ENCODE measurements around the gene RFC5. TPM values are rescaled to one million over a fixed set of nuclear protein-coding genes. Genes with fewer than 3 reads are reported as not detected.
"Not testable (repeated sequence)": the region's sequence is repeated elsewhere in the genome, so short reads cannot be mapped to it uniquely, and the experiment has no call there.

Gene RFC5
- total RNA-seq, 2 donors from 2014 or later: 18.9 to 26.3 TPM

DNA sequence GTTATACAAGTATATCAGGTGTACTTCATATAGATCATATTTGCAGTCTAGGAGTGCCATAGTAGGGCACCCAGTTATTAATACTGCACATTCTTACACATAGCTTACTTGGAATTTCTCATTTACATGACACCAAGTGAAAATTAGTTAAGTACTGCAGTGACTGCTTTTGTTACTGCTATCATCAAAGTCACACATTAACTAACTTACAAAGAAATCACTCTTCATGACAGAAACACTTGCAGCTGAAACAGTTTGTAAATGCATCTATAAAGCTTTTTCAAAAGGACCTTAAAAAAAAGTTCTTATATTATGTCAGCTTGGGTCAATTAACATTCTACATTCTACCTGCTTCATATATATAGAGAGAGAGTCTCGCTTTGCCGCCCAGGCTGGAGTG lies 17.8 kb upstream of the RFC5 start:
- Histone ChIP-seq H3K4me3 (no peak overlapping the region), H3K4me1 (replicated peaks) (no peaks in the 10 kb centered on the region), H3K27me3 (replicated peaks; ENCODE audit: insufficient read depth) (no peaks in the 10 kb centered on the region), H3K27ac (no peak overlapping the region), H3K9me3 (no peaks in the 10 kb centered on the region), H3K36me3 (no peaks in the 10 kb centered on the region)
- DNase-seq (ENCODE audit: low spot score): no peak
- WGBS: 86% methylated on average over 2 of the region's 2 CpGs
- intact Hi-C loops (cut with DNase I): no loop called here
- TF ChIP-seq, protein P1, sequence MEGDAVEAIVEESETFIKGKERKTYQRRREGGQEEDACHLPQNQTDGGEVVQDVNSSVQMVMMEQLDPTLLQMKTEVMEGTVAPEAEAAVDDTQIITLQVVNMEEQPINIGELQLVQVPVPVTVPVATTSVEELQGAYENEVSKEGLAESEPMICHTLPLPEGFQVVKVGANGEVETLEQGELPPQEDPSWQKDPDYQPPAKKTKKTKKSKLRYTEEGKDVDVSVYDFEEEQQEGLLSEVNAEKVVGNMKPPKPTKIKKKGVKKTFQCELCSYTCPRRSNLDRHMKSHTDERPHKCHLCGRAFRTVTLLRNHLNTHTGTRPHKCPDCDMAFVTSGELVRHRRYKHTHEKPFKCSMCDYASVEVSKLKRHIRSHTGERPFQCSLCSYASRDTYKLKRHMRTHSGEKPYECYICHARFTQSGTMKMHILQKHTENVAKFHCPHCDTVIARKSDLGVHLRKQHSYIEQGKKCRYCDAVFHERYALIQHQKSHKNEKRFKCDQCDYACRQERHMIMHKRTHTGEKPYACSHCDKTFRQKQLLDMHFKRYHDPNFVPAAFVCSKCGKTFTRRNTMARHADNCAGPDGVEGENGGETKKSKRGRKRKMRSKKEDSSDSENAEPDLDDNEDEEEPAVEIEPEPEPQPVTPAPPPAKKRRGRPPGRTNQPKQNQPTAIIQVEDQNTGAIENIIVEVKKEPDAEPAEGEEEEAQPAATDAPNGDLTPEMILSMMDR (IDR thresholded peaks at IDR 0.05): no peak
- TF ChIP-seq POLR2A (IDR thresholded peaks at IDR 0.05) (no peak), POLR2AphosphoS5 (IDR thresholded peaks at IDR 0.05) (no peak)

- DNase-seq (ENCODE audit: low spot score); H3K4me1 ChIP-seq (replicated peaks); intact Hi-C loops (cut with DNase I); H3K36me3 ChIP-seq; H3K9me3 ChIP-seq; H3K4me3 ChIP-seq; H3K27me3 ChIP-seq (replicated peaks; ENCODE audit: insufficient read depth); H3K27ac ChIP-seq: not testable (repeated sequence)
- WGBS: 76% methylated on average over 2 of the region's 2 CpGs
Measured at GRCh38 chr12:117999806-118000205, 16.7 kb upstream of the RFC5 start.

- no peaks in the 10 kb centered on the region for H3K27me3 ChIP-seq (replicated peaks; ENCODE audit: insufficient read depth)
- no peak for TF ChIP-seq POLR2A (IDR thresholded peaks at IDR 0.05)
- TF ChIP-seq POLR2AphosphoS5 (IDR thresholded peaks at IDR 0.05): no peak
- TF ChIP-seq, protein P1 (IDR thresholded peaks at IDR 0.05): no peak
- H3K4me1 ChIP-seq (replicated peaks): no peaks in the 10 kb centered on the region
- no peak overlapping the region for H3K4me3 ChIP-seq
- H3K27ac ChIP-seq: no peak overlapping the region
- intact Hi-C loops (cut with DNase I): no loop called here
- no peaks in the 10 kb centered on the region for H3K36me3 ChIP-seq
- WGBS: 99% methylated on average over 3 of the region's 3 CpGs
- no peak for DNase-seq (ENCODE audit: low spot score)
- H3K9me3 ChIP-seq: no peaks in the 10 kb centered on the region
Measured at GRCh38 chr12:118010903-118011302, 5.6 kb upstream of the RFC5 start.

GRCh38 chr12:118011377-118011776 lies 5.1 kb upstream of the RFC5 start:
- TF ChIP-seq POLR2AphosphoS5 (IDR thresholded peaks at IDR 0.05) (no peak), POLR2A (IDR thresholded peaks at IDR 0.05) (no peak)
- TF ChIP-seq, protein P1 (IDR thresholded peaks at IDR 0.05): no peak
- no peaks in the 10 kb centered on the region for H3K27me3 ChIP-seq (replicated peaks; ENCODE audit: insufficient read depth)
- 96% methylated on average over 3 of the region's 3 CpGs for WGBS
- no peak for DNase-seq (ENCODE audit: low spot score)
- H3K36me3 ChIP-seq: no peaks in the 10 kb centered on the region
- intact Hi-C loops (cut with DNase I): no loop called here
- no peaks in the 10 kb centered on the region for H3K4me1 ChIP-seq (replicated peaks)
- H3K4me3 ChIP-seq: no peak overlapping the region
- H3K9me3 ChIP-seq: no peaks in the 10 kb centered on the region
- H3K27ac ChIP-seq: no peak overlapping the region

DNA sequence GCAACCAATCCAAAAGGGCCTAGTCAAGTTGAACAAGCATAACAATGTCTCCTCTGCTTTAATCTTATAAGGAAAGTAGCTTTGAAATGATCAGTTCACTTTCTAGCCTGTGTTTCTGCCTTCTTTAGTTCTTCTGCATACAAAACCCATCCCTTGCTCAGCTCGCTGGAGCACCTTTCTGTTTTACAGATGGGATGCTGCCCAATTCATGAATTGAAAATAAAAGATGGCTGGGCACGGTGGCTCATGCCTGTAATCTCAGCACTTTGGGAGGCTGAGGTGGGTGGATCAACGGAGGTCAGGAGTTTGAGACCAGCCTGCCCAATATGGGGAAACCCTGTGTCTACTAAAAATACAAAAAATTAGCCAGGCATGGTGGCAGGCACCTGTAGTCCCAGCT lies 4.5 kb upstream of the RFC5 start:
- WGBS: 90% methylated on average over 3 of the region's 3 CpGs
- H3K4me1 ChIP-seq (replicated peaks): no peaks in the 10 kb centered on the region
- DNase-seq (ENCODE audit: low spot score): no peak
- H3K36me3 ChIP-seq: no peaks in the 10 kb centered on the region
- H3K4me3 ChIP-seq: no peak overlapping the region
- no peak overlapping the region for H3K27ac ChIP-seq
- H3K27me3 ChIP-seq (replicated peaks; ENCODE audit: insufficient read depth): no peaks in the 10 kb centered on the region
- no peak for TF ChIP-seq POLR2A (IDR thresholded peaks at IDR 0.05)
- TF ChIP-seq POLR2AphosphoS5 (IDR thresholded peaks at IDR 0.05): no peak
- TF ChIP-seq, protein P1 (IDR thresholded peaks at IDR 0.05): no peak
- intact Hi-C loops (cut with DNase I): no loop called here
- no peaks in the 10 kb centered on the region for H3K9me3 ChIP-seq
